Measurements from ENCODE around the gene RSRC1. TPM values are rescaled to one million over a fixed set of nuclear protein-coding genes. Genes with fewer than 3 reads are reported as not detected.
"Not testable (repeated sequence)": the region's sequence is repeated elsewhere in the genome, so short reads cannot be mapped to it uniquely, and the experiment has no call there.

Gene RSRC1
- total and polyA plus RNA-seq, 2 of the 13 experiments (the other 11 are each of a cell fraction or from before 2014, with no cell fraction given), result 4.9 to 63.0 TPM

GRCh38 chr3:158314426-158315357, 204.8 kb downstream of the RSRC1 start (continued):
- TF ChIP-seq ZNF800 (CRISPR knock-in tag; IDR thresholded peaks at IDR 0.05) (no peak), MYPOP (CRISPR knock-in tag; IDR thresholded peaks at IDR 0.05) (no peak)

- H3K4me1 ChIP-seq (ENCODE audit: insufficient read depth, low read length); DNase-seq (ENCODE audit: low spot score); H3K9me3 ChIP-seq (ENCODE audit: low read length); H3K4me2 ChIP-seq (ENCODE audit: low read depth, low read length); H3K79me2 ChIP-seq (ENCODE audit: insufficient read depth, low read length); POLR2A ChIA-PET; BruUV-seq (replicated peaks); intact Hi-C loops (cut with micrococcal nuclease; ENCODE audit: unreplicated experiment); H3K27me3 ChIP-seq (ENCODE audit: control insufficient read depth in 1 of 2, insufficient read depth in 2 of 2, low read length in 2 of 2); in situ Hi-C loops (cut with HindIII; ENCODE audit: extremely low pct_ligation_motif_present, low pct_unique_long_range_greater_than_20kb); H2AFZ ChIP-seq (ENCODE audit: low read length); ATAC-seq; H3K9ac ChIP-seq (ENCODE audit: insufficient read depth, low read depth, low read length); H3K36me3 ChIP-seq (replicated peaks in 1 of 2; ENCODE audit: control insufficient read depth in 1 of 2, insufficient read depth in 2 of 2, low read length in 2 of 2); H4K20me1 ChIP-seq (ENCODE audit: insufficient read depth, low read length); H3K27ac ChIP-seq (ENCODE audit: extremely low read length, insufficient read depth, low read length); FAIRE-seq; H3K4me3 ChIP-seq (replicated peaks in 1 of 3; ENCODE audit: insufficient read depth in 1 of 3, low read depth in 2 of 3, low read length in 3 of 3); CTCF ChIA-PET (ENCODE audit: low intra/inter-chr PET ratio, low total read pairs): not testable (repeated sequence)
- WGBS (ENCODE audit: low lambda C conversion rate), result 90% methylated on average over 13 of the region's 21 CpGs
These were observed 220.0 kb downstream of the RSRC1 start for GRCh38 chr3:158329696-158330441.

All from HepG2 (cell line).